Femur (tissue), 1 donor: ENCODE results near the gene PTCH2.
"Not testable (repeated sequence)": the region's sequence is repeated elsewhere in the genome, so short reads cannot be mapped to it uniquely, and the experiment has no call there.

Experiments
- DNase-seq: peaks from one replicate; pipeline ENCODE4 v3.0.0-alpha.2; 2017

The PTCH2 gene

DNA sequence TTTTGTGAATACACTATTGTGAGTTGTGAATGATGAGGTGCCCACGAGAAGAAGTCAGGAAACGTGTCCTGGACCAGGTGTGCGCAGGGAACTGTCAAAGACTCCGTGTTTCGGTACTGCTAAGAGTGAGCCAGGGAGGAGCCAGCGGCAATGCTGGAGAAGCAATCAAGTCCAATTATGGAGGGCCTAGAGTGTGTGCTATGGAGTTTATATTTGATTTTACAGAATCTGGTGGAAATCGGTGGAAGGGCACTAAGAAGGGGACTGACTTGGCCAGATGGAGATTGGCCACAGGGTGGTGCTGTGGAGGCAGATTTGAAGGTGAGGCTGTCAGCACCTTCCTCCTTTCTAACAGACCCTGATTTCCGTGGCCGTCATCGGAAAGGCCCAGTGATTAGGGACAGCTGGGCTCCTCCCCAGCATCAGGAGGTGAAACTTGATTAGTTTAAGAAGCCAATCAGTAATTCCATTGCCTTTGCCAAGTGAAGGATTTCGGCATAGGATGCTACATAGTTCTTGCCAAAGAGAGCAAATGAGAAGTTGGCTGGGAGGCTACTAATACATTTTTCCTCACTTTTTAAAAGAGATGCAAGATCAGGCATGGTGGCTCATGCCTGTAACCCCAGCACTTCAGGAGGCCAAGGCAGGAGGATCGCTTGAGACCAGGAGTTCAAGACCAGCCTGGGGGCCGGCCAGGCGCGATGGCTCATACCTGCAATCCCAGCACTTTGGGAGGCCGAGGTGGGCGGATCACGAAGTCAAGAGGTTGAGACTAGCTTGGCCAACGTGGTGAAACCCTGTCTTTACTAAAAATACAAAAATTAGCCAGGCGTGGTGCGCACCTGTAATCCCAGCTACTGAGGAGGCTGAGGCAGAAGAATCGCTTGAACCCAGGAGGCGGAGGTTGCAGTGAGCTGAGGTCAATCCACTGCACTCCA is 7.0 kb downstream of the PTCH2 start:
- DNase-seq: peak; percentile 87

DNA sequence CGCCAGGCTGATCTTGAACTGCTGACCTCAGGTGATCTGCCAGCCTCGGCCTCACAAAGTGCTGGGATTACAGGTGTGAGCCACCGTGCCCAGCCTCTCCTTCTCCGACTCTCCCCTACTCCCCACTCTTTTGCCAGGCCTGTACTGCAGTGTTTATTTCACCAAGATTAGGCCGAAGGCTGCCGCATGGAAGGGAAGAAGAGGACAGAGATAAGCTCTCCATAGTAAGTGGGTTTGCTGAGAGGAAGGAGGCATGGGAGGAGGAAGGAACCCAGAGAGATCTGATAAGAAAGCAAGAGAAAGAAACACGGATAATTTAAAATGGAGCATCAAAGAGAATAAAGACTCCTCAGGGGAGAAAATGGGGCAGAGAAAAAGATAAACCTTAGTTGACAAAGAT is 8.7 kb downstream of the PTCH2 start:
- no peak for DNase-seq

DNA sequence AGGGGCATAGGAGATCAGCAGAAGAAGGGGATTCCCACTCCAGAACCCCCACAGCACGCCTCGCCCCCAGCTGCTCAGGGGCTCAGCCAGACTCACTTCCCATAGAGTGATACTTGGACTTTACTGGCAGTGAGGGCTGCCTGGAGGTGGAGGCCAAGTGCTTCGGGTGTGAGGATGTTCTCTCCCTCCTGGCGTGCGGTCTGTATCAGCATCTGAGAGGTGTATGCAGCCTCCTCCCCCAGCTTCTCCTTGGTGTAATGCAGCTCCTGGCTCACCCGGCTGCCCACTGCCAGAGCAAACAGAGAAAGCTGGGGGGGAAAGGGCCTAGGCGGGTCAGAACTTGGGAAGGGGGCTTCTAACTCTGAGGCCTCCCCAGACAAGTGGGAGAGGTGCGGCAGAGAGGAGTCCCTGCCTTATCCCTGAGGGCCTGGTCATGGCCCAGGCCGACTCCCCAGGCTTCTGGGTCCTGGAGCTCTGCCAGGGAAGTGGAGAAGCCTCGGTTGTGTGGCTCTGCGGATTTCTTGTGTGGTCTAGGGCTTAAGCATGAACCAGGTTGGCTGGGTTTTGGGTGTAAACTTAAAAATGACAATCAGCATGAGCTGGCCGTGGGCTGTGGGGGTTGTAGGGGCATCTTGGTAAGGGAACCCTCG is 10.9 kb downstream of the PTCH2 start:
- DNase-seq: peak; percentile 40

DNA sequence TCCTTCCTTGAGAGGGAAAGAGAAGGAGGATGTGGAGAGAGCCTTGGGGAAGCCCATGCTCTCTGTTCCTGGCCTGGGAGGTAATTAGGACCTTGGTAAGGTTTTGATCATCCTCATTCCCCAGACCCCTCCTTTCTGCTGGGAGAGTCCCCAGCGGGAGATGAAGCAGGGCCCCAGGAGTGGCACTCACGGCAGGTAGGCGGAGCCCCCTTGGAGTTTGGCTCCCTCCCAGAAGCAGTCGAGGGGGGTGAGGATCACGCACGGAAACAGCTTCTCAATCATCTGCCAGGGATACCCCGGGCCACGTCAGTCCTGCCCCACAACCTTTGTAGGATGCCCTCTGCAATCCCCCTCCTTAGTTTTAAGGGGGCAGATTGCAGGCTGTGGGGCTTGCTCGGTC is 11.5 kb downstream of the PTCH2 start:
- no peak for DNase-seq

DNA sequence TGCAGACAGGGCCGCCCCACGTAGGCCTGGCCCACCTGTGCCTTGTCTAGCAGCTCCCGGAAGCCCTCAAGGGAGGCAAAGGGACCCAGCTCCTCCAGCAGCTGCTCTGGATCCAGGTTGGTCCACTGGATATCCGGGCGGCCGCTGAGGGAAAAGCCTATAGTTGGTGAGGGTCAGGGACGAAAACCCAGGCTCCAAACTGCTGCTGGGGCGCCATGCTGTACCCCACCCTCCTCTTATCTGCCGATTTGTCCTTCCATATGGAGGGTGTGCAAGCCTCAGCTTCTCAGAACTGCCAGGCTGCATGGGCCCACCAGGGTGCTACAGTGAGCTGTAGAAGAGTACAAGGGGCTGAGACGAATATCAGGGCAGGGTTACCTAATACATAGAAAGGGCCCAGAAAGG is 12.2 kb downstream of the PTCH2 start:
- DNase-seq: no peak

DNA sequence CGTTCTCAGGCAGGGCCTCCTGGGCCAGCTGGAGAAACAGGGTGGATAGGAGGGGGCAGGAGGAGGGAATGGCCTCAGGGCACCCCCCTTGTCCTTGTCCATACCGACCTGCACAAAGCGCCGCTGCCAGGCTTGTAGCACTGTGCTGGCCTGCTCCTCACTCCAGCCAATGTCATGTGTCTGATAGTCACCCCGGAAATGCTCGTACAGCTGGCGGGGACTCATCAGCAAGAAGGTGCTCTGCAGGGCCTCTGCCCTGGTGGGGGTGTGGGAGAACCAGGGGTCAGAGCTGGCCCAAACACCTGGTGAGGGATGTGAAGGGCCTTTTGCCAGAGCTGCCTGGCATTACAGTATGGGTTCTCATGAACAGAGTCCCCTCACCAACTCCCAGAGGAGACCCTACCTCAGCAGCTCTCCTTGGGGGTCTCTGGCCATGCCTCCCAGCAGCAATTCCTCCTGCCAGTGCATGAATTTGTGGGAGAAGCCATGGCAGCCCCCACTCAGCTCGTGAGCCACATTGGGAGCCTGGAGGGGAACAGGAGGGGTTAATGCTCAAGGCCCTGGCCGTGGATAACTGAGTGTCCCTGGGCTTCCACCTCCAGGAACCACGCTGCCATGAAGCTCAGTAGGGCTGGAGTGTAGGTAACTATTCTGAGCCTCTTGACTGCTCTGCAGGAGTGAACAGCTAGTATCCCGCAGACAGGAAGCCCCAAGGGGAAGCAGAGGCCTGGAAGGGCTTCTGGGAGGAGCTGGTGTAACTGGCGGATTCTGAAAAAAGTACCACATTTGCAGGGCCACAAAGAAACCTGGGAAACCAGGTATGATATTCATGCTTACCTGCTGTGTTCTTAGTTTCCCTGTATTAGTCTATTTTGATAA is 13.3 kb downstream of the PTCH2 start:
- no peak for DNase-seq

DNA sequence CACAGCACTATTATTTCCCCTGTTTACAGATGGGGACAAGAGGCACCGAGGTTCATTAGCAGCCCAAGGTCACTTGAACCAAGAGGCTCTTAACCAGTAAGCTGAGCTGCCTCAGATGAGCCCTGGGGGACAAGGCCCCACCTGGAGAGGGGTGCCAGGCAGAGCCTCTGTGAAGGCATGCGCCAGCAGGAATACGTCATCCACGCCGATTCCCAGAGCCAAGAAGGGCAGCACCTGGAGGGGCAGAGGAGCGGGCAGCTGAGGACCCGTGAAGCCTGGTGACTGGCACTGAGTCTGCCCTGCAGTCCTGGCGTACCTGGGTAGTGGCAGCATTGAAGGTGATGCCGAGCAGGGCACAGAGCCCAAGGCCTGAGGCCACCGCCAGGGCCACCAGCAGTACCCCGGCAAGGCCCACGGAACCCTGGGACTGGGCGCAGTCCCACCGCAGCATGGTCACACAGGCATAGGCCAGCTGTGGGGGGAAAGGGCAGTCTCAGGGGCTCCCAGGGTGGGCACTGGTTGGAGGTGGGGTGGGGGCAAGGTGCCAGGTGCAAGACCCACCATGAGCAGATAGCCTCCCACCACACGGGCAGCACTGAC is 14.1 kb downstream of the PTCH2 start:
- no peak for DNase-seq

DNA sequence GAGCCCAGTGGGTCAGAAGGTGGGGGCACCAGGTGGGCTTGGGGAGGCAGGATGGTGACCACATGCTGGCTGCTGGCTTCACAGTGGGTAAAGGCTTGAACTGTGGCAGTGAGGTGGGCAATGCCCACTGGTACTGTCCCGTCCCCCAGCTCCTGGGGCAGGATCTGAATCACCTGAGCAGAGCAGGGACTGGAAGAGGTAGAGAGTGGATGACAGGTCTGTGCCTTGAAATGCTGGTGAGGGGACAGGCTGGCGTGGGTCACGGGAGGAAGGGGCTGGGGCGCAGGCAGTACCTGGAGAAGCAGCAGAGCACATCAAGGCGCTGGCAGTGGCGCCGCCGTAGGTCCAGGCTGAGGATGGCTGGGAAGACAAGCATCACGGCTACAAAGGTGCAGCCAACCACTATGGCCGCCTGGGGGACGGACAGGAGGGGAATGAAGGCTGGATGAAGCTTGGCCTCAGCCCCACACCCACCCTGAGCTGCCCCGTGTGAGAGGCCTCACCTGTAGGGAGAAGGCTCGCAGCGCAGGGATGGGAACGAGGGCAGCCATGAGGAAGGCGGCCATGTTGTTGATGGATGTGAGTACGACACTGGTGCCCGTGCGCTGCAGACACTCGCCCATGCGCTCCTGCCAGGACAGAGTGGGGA is 14.9 kb downstream of the PTCH2 start:
- no peak for DNase-seq

DNA sequence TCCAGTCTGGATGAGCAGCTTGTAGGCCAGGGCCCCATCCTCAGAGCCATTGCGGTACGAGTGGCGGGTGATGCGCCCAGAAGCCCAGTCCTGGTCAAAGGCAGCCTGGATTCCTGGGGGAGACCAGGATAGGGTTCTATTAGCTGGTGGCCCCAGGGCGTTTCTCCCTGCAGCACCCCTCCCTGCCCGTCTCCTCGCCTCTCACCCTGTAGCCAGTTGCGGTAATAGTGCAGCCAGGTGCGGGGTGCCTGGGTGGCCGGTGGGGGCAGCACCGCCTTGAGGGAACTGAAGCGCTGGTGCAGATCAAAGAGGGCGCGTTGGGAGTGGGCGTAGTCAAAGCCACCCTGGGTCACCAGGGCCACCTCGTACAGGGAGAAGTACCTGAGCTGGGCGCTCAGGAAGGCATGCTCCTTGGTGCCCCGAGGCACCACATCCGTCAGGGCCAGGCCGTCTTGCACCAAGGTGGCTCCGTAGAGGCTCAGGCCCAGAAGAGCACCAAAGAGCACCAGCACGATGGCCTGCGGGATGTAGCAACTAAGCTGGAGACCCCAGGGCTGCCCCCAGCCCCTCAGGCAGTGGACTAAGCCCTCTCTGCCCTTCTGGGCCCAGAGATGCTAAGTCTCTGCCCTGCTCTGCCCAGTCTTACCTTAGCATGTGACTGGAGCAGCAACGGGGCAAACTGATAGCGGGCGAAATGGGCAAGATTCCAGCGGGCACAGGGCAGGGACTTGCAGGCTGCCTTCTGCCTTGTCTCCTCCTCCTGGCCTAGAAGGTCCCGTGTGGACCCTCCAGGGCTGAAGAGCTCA is 15.7 kb downstream of the PTCH2 start:
- DNase-seq: peak; percentile 36

DNA sequence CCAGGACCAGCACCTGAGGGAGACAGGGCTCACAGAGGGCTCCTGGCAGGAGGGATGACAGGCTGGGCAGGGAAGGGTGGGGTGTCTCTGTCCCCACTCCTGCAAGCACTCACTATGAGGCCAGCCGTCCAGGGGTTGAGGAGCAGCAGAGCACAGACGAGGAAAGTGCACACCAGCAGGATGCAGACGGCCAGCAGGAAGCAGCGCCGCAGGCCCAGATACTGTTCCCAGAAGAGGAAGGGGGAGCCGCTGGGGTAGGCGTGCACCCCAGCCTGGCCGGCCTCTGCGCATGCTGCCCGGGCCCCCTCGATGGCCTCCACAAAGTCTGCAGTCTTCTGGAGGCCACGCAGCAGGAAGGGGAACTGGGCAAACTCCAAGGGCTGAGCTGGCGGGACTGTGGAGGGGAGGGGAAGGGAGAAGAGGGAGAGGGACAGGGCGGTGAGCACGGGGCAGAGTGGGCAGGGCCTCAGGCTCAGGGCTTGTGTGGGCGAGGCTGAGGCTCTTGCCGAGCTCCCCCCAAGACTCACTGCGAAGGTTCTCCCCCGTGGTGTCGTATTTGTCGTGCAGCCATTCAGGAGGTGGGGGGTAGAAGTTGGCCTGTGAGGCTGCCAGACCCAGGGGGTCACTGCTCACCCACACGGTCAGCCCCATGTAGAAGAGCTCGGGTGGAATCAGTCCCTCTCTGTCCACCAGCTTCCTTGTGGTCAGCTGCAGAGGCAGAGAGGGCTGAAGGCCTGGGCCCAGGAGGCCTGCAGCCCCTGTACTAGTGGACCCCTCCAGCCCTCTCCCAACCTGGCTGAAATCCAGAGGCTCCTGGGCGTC is 16.5 kb downstream of the PTCH2 start:
- peak; percentile 86 for DNase-seq

DNA sequence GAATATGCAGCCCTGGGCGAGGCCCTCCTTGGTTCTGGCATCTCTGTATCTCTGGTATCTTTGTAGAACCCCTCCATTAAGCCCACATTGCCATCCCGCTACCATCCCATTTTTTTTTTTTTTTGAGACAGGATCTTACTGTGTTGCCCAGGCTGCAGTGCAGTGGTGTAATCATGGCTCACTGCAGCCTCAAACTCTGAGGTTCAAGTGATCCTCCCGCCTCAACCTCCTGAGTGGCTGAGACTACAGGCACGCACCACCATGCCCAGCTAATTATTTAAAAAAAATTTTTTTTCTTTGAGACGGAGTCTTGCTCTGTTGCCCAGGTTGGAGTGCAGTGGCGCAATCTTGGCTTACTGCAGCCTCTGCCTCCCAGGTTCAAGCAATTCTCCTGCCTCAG is 18.7 kb downstream of the PTCH2 start:
- not testable (repeated sequence) for DNase-seq

DNA sequence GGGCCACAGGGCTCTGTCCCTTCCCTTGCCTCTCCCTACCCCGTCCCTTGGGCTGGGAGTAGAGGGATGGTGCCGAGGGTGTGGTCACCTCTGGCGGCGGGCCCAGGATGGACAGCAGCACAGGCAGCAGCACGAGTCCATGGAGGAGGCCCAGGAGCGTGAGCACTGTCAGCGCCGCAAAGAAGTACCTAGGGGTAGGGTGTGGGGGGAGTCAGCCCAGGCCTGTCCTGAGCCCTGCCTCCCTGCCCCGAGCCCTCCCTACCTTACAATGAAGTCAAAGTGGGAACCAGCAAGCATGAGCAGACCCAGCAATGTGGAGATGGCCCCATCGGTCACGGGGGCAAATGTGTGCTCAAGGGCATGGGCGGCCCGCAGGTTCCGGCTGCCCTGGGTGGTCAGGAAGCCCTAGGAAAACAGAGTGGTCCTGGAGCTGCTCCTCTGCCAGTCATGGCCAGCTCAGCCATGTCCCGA is 20.0 kb downstream of the PTCH2 start:
- peak; percentile 37 for DNase-seq

DNA sequence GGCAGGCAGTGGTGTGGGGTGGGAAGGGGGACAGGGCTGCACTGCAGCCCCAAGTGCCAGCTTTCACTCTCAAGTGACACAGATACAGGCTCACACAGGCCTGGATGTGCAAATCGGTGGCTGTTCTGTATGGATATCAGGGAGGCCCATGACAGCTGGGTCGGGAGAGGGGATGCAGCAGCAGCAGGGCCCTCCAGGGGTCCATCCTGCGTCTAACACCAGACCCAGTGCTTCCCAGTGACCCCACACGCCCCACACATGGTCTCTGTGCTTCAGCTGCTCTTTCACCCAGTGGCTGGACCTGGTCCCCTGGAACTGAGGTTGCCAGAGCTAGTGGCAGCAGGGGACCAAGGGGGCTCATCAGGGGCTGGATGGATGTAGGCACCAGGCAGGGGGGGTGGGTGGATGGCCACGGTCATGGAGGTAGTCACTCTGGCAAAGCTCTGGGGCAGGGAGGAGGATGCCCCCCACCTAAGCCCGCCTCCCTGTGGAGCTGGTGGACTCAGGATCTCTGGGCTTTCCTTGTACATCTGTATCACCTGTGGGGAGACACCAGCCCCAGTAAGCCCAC is 20.8 kb downstream of the PTCH2 start:
- DNase-seq: no peak

DNA sequence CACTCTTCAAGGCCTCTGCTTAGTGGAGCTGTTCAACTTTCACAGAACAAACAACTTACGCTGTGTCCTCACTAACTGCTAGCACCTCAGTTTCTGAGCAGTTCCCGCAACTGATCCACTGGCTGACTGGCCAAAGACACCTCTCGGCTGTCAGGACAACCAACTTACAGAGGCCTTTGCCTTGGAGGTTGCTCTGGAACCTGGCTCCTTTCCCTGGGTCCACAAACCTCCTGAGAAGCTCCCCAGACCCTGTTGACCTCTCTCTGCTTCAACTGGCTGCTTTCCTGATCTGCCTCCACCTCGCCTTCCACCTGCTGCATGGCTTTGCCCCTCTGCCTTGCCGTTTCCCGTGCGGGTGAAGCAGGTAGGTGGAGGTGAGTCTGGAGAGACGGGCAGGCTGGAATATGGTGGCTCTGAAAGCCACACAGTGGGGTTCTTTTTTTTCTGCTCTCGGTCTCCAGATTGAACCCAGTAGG is 21.8 kb downstream of the PTCH2 start:
- DNase-seq: no peak

DNA sequence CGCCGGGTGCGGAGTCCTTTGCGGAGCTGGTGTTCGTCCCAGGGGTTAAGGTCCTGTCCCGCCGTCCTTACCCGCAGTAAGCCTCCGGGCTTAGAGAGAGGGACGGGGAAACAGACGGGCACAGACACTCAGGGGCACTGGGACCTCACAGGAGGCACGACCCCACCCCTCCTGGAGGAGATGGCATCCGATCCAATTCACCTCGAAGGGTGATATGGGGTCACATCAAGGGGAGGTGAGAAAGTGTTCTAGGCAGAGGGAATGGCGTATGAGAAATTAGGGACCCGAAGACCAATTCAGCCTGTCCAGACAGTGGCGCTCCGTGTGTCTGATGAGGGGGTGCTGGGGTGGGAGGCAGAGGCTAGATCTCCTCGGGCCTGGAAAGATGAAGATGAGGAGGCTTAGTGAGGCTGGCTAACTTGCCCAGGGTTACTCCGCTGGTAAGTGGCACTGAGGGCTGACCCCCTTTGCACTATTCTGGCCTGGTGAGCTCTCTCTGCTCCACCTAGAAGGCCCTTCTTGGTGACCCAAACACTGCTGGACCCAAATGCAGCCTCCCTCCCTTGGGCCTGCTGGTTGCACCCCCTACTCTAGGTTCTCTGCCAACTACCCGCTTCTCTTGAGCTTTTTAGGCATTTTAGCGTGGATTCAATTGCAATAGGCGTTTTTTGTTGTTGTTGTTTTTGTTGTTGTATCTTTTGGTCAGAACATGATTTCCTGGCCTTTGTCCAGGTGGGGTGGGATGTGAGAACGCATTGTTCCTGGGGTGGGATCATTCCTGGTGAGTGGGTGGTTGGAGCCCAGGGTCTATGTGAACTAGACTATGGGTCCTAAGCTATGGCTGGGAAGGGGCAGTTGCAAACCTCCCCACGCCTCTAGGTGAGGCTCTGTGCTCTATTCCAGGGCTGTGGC is 22.5 kb downstream of the PTCH2 start:
- no peak for DNase-seq

DNA sequence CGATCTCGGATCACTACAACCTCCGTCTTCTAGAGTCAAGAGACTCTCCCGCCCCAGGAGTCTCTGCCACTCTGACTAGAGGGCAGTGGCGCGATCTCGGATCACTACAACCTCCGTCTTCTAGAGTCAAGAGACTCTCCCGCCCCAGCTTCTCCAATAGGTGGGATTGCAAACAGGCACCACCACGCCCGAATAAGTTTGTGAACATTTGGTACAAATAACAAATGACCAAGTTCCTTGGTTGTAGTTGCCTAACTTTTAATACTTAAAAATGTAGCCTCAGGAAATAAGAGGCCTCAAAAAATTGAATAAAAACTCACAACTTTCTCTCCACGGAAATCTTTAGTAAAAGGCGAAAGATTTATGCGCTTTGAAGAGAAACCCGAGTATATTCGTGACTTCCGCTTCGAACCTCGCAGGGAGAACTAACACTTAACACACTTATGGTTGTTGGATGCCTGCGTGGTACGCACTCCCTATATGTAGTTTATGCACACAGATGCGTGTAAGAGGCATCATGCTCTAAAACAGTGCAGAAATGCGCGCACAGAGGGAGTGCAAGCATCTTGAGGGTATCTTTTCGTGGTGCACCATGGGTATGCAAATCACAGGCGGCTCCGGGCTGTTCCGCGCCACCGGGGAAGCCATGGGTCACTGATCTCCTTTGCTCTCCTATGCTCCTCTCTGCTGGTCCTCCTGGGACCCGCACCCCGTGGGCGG is 23.3 kb downstream of the PTCH2 start:
- peak; percentile 87 for DNase-seq

DNA sequence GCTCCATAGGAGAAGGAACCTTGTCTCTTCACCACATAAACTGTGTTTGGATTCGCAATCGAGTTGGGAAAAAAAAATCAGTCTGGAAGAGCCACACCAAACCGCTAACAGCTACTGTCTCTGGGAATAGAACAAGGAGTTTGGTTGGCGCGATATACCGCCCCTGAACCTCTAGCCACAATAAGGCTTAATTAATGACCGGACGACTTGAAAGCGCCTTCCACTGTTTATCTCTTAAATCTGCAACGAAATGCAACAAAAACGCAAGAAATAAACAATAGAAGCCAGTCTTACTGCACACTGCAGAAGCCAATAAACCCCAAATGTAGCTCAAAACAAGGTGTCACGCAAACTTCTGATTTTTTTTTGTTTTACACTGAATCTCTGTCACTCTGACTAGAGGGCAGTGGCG is 23.9 kb downstream of the PTCH2 start:
- DNase-seq: peak; percentile 46
